ENCODE measurements around the gene ADGRD1.
A peak's percentile ranks its signal among the peaks of the same experiment; 100 is the strongest.

ADGRD1 gene

GRCh38 chr12:131008913-131009270 is 55.2 kb downstream of the ADGRD1 start:
- no peak for DNase-seq

DNA sequence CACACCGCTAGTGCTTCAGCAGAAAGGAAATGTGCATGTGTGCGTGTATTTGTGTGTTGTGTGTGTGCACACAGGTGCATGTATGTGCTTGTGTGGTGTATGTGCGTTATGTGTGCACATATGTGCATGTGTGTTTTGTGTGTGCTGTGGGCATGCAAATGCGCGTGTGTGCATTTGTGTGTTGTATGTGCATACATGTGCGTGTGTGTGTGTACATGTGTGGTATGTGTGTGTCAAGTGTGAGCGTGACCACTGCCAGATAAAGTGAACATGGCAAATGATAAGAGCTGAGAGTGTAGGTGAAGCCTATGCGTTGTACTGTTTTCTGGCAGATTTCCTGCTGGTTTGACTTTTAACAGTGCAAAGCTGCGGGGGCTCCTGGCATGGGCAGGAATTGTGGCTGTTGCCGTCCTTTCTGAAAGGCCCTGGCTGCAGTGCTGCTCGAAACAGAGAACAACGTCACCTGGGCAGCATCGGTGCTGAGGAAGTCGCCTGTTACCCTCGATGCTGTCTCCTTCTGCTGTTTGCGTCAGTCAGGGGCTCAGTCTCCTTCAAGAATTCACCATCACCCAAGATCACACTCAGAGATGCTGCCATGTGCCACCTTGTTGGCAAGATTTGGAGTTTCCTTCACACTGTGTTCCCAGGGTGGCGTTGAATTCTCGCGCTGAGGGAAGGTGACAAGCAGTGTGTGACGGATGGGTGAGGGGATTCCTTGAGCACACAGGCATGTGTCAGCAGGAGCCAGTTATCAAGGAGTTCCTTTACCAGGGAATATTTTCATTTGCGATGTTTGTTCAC is 56.1 kb downstream of the ADGRD1 start:
- no peak for DNase-seq

GRCh38 chr12:131010396-131011131 is 56.9 kb downstream of the ADGRD1 start:
- DNase-seq: no peak

GRCh38 chr12:131011165-131012079 is 57.7 kb downstream of the ADGRD1 start:
- peak; percentile 72 for DNase-seq

DNA sequence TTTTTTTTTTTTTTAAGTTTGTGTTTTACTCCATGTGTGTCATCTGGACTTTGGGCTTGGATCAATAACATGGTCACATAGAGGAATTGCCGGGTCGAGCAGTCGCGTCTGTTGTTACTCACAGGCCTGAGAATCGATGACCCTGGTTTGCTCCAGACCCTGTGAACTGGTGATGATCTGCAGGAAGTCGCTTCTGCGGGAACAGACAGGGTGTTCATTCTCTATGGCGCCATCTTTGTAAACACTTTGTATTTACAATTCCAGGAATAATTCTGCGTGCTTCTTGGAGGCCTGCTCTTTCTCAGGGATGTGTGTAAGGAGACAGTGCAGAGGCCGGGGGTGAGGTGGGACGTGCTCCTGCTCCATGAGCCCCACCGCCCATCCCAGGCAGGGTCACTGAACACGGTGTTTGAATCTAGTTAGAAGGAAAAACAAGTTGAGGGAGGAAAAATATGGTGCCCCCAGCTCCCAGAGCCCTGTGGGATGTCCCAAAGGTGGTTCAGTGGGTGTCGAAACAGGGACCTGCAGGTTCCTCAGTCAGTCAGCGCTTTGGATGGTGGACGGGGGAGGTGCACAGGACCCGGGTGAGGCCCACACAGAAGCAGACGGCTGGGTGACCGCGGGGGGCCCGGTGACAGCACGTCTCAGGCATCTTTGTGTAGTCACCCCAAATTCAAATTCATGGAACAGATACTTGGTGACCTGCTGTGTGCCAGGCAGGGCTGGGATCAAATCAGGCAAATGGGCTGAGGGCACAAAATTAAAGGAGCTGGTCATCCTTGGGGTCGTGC is 58.8 kb downstream of the ADGRD1 start:
- DNase-seq: no peak

GRCh38 chr12:131013118-131013517 is 59.4 kb downstream of the ADGRD1 start:
- no peak for DNase-seq

GRCh38 chr12:131014343-131014742 is 60.6 kb downstream of the ADGRD1 start:
- DNase-seq: no peak

DNA sequence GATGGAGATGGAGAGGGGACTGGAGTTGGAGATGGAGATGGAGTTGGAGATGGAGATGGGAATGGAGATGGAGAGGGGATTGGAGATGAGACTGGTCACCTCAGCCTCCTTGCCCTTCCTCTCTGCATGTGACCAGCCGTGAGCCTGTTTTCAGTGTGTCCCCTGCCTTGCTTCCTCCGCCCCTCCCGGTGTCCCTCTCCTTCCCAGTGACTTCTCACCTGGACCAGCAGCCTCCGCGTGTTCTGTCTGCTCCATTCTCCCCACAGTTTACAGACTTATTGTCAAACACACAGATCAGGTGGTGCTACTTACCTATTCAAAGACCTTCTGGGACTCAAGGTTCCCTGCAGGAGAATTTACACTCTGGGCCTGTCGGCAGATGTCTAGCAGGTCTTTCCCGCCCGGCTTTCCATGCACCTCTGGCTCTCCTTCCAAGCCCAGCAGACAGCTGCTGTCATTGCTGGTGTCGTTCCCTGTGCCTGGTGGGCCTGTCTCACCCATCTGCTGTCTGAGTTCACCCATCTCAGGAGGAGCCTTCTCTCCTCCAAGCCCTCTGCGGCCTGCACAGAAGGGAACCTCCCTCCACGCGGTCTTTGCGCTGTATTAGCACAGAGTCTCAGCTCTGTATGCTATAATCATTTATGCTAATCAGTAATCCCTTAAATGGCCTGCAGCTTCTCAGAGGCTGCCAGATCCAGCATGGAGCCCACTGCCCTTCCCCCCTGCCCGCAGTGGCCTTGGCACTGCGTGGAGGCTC is 62.1 kb downstream of the ADGRD1 start:
- no peak for DNase-seq

- DNase-seq: no peak
Measured at GRCh38 chr12:131017477-131017991, 63.8 kb downstream of the ADGRD1 start.

DNA sequence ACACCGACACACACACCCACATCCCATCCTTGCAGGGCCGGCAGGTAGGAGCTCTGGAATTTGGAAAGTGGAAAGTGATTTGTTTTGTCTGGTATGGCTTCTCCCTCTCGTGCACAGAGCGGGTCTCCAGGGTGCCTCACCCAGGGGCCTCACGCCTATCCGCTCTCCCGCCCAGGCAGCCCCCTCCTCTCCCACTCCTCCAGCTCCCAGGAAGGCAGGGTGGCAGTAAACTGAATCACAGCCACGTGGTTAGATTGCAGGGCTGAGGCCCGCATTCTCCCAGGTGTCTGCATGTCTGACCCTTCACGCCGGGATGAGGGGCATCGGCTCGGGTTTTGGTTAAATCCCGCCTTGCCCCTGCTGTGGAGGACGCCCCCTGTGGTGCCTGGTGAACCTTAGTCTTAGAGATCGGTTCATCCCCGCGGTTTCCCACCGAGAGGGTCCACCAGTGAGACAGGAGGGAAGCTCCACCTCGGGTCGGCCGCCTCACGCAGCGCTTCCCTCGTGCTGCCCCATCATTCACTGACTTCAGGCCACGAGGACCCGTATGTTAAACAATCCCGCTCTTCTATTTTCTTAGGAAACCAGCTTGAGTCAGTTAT is 64.4 kb downstream of the ADGRD1 start:
- no peak for DNase-seq

DNA sequence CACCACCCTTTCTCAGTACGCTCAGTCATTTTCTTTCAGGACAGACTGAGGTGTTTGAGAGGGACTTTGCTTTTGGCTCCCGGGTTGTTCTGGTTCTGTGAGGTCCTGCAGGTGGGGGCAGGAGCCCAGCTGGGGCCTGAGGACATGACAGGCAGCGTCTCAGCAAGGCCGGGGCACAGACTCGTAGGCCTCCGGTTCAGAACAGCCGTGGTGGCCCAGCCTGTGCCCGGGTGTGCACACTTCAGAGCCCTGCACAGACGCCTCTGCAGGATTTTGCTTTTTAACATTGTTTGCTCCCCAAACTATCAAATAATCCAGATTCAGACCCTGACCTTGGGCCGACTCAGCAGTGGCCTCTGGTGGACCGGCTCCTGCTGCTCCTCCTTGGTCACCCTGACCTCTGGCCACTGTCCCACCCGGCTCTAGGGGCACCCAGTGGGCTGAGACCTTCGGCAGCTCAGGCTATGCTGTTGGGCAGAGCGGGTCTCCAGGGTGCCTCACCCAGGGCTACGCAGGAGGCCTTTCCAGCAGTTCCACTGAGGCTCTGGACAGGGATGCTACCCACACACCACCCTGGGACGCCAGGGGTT is 65.2 kb downstream of the ADGRD1 start:
- no peak for DNase-seq

GRCh38 chr12:131020326-131021153 is 66.8 kb downstream of the ADGRD1 start:
- no peak for DNase-seq

DNA sequence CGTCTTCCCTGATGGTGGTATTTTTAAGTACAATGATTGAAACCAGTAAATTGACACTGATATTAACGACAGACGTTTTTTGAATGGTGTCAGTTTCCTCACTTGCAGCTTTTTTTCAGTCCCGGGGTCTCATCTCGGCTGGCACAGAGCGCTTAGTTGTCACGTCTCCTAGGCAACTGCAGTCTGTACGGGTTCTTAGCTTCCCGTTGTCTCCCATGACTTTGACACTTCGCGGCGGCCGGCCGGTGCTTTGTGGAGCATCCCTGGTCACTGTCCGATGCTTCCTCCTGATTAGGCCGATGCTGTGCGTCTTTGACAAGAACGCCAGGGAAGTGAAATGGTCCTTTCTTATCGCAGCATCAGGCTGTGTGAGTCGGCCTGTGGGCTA is 67.4 kb downstream of the ADGRD1 start:
- no peak for DNase-seq

DNA sequence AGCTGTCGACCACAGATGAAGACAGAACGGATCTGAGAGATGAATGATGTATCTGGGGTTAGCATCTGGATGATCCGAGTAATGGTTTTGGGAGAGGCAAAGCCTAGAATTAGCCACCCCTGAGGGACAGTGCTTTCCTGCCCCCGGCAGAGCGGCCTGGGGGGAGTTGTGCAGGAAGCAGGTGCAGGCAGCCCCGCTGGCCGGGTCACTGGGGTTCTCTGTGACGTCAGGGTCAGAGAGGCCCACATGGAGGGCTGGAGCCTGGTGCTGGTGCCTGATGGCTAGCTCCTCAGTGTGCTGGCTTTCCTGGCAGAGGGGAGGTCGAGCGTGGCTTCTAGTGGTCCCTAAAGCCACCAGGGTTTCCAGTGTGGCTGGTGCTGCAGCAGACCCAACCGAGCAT is 70.3 kb downstream of the ADGRD1 start:
- DNase-seq: no peak

- DNase-seq: no peak
Measured at GRCh38 chr12:131024721-131025120, 71.0 kb downstream of the ADGRD1 start.

DNA sequence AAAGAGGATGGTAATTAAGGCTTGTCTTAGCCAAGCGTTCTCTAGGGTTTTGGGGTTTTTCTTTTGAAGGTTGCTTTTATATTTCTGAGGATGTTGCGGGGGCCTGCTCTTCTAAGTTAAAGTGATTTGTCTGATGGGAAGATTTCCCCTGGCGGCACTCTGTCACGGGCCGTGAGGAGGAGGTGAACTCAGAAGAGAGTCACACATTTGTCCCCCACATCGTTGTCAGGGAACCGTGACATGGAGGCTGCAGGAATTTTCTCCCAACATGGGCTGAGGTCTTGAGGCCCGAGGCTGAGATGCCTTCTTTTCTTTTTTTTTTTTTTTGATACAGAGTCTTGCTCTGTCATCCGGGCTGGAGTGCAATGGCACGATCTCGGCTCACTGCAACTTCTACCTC is 71.5 kb downstream of the ADGRD1 start:
- no peak for DNase-seq

DNA sequence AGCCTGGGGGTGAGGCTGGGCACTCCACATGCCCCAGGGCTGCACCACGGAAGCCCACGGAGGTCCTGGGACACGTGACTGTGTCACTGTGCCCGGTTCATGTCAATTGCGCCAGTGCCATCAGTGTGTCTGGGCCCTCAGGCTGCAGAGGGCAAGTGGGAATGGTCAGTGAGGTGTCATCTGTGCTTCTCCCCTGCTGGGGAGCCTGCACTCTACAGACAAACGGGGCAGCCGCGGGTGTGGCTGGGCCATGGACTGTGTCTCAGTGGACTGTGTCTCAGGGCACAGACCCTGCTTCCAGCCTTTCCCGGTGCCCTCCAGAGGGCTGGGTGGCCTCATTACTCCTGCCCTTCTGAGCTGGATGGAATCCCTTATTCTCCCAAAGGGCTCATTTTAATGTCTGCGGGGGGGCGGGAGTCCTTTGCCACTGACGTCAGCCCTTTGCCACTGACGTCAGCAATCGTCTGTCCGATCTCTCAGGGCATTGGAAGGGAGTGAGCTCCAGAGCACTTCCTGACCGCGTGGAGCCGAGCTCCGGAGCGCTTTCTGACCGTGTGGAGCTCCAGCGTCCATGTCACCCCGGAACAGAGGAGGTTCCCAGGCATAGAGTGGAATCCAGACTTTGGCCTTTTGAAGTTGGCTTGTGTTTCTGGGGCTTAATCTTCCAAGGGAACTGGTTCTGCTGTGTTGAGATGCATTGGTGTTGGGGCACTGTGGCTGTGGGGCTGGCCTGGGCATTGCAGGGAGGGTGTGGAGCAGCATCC is 72.4 kb downstream of the ADGRD1 start:
- no peak for DNase-seq

DNA sequence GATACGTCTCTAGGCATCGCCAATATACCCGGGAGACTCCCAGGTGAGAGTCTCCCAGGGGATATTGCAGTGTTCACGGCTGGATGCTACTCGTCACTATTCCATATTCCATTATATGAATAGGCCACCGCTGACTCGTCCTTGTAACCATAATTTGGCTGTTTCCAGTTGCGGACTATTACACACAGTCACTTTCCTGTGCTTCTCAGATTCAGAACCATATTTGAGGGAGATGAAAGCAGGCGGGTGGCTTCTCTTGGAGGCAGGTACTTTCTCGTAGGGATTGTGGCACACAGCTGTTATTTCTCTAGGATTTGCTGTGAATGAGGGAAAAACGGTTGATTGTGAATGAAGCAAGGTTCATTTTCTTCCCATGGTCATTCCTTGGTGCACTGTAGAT is 73.0 kb downstream of the ADGRD1 start:
- DNase-seq: no peak

- no peak for DNase-seq
Measured at GRCh38 chr12:131027264-131027663, 73.6 kb downstream of the ADGRD1 start.

Measured in right hindlimb (tissue), 1 donor.